Tongue (tissue), 2 donors: ENCODE results near the gene SNRPD3. TPM values are rescaled to one million over a fixed set of nuclear protein-coding genes. Genes with fewer than 3 reads are reported as not detected.
"Not testable (repeated sequence)": the region's sequence is repeated elsewhere in the genome, so short reads cannot be mapped to it uniquely, and the experiment has no call there.

Source experiments
- DNase-seq: peaks from one replicate; pipeline ENCODE4 v3.0.0-alpha.2; 2015
- total RNA-seq: library from RNA; depleted of rRNA; stranded (reverse); fragments of >200 nt; gene quantifications from one replicate; pipeline ENCODE4 v1.2.3, GENCODE V29; 2014

SNRPD3 gene
- total RNA-seq, 1 donor from 2014 or later, result 169 TPM

DNA sequence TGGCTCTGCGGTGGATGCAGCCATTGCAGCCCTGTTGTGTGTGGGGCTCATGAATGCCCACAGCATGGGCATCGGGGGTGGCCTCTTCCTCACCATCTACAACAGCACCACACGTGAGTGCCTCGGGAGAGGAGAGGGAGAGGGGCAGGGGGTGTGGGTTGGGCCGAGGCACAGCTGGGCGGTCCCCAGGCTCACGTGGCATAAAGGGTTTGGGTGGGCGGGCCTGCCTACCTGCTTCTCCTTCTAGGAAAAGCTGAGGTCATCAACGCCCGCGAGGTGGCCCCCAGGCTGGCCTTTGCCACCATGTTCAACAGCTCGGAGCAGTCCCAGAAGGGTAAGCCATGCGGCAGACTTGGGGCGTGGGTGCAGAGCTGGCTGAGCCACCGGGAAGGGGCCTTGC lies 59.0 kb downstream of the SNRPD3 start:
- DNase-seq, result not testable (repeated sequence)

DNA sequence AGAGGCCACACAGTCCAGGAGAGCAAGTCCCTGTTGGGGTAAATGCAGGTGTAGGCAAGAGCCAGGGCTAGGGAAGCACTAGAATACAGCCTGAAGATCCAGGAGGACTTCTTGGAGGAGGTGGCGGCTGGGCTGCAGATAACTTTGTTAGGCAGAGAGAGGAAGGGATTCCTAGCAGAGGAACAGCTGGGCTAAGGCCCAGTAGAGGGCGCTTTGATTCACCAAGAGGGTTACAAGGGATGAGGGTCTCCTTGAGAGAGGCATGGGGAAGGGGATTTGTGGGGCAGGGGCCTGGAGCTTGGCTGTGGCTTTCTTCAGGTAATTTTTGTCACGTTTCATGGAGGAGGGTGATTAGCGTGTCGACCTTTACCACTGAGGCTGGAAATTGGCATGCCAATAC lies 65.4 kb downstream of the SNRPD3 start:
- DNase-seq, result not testable (repeated sequence)

DNA sequence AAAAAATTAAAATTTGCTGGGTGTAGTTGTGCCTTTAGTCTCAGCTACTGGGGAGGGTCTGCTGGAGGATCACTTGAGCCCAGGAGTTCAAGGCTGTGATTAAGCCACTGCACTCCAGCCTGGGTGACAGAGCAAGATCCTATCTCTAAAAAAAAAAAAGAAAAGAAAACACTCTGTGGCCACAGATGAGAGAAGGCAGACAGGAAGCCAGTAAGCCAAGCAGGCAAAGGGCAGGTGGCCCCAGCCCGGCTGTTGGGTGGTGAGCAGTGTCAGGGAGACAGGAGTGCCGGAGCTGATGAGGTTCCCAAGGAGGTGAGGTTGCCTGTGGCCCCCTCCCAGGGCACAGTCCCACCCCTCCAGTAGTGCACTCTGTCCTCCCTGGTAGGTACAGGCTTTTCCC lies 66.8 kb downstream of the SNRPD3 start:
- DNase-seq, result not testable (repeated sequence)

Other genes starting within 250 kb of the SNRPD3 start
- 20.7 TPM for gene ADORA2A, start 128.4 kb upstream of the SNRPD3 start, total RNA-seq
- 0.21 TPM for gene UPB1, start 60.7 kb upstream of the SNRPD3 start, total RNA-seq
- 100 TPM for gene GUCD1, start 861 bp upstream of the SNRPD3 start, total RNA-seq
- gene LRRC75B, start 37.1 kb downstream of the SNRPD3 start, total RNA-seq, result 7.6 TPM
- 1.1 TPM for gene GGT1, start 47.2 kb downstream of the SNRPD3 start, total RNA-seq
- gene PIWIL3, start 218.7 kb downstream of the SNRPD3 start, total RNA-seq, result not detected